Measurements from ENCODE around the gene URI1. TPM values are rescaled to one million over a fixed set of nuclear protein-coding genes. Genes with fewer than 3 reads are reported as not detected.

Gene URI1
- total RNA-seq, 1 experiment from 2014 or later = 71.0 TPM

GRCh38 chr19:30001301-30001700 is 59.3 kb downstream of the URI1 start:
- CTCF ChIA-PET = no interaction called here
- Histone ChIP-seq H3K27me3 (ENCODE audit: control insufficient read depth, insufficient read depth, low read length) (no peaks in the 10 kb centered on the region), H3K4me3 (ENCODE audit: low read depth in 2 of 2, low read length in 2 of 2) (no peak overlapping the region), H3K36me3 (ENCODE audit: control insufficient read depth, insufficient read depth, low read length) (peaks cover 8% of the 10 kb centered on the region; the same call in 1 of the 2 replicates), H3K9me3 (ENCODE audit: control insufficient read depth, insufficient read depth, low read depth, low read length) (peaks cover 34% of the 10 kb centered on the region; the same call in 1 of the 2 replicates), H3K27ac (ENCODE audit: low read length) (no peak overlapping the region), H3K4me1 (ENCODE audit: control insufficient read depth, insufficient read depth, low read length) (peaks cover 6% of the 10 kb centered on the region)
- TF ChIP-seq TCF7L2 (IDR thresholded peaks at IDR 0.05; ENCODE audit: low read depth, low read length) (no peak), SIN3A (IDR thresholded peaks at IDR 0.05; ENCODE audit: borderline replicate concordance, insufficient read depth, low read depth, low read length) (no peak), POLR2AphosphoS5 (IDR thresholded peaks at IDR 0.05; ENCODE audit: low read depth, low read length) (no peak), REST (IDR thresholded peaks at IDR 0.05; ENCODE audit: insufficient read depth in 1 of 2, low read depth in 2 of 2, low read length in 1 of 2) (no peak)
- TF ChIP-seq, protein P1, sequence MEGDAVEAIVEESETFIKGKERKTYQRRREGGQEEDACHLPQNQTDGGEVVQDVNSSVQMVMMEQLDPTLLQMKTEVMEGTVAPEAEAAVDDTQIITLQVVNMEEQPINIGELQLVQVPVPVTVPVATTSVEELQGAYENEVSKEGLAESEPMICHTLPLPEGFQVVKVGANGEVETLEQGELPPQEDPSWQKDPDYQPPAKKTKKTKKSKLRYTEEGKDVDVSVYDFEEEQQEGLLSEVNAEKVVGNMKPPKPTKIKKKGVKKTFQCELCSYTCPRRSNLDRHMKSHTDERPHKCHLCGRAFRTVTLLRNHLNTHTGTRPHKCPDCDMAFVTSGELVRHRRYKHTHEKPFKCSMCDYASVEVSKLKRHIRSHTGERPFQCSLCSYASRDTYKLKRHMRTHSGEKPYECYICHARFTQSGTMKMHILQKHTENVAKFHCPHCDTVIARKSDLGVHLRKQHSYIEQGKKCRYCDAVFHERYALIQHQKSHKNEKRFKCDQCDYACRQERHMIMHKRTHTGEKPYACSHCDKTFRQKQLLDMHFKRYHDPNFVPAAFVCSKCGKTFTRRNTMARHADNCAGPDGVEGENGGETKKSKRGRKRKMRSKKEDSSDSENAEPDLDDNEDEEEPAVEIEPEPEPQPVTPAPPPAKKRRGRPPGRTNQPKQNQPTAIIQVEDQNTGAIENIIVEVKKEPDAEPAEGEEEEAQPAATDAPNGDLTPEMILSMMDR (IDR thresholded peaks at IDR 0.05) = no peak
- POLR2A ChIA-PET = no interaction called here
- ATAC-seq = no peak
- in situ Hi-C loops (cut with HindIII; ENCODE audit: low pct_unique_long_range_greater_than_20kb, low sequenced_read_pairs) (no loop called here), intact Hi-C loops (cut with micrococcal nuclease; ENCODE audit: unreplicated experiment) (no loop called here)
- DNase-seq (ENCODE audit: low read depth, low spot score) = no peak
- BruUV-seq (replicated peaks) = no TSS peak

GRCh38 chr19:30001791-30002190 is 59.8 kb downstream of the URI1 start:
- in situ Hi-C loops (cut with HindIII; ENCODE audit: low pct_unique_long_range_greater_than_20kb, low sequenced_read_pairs) (no loop called here), intact Hi-C loops (cut with micrococcal nuclease; ENCODE audit: unreplicated experiment) (no loop called here)
- ATAC-seq (no peak), DNase-seq (ENCODE audit: low read depth, low spot score) (no peak)
- Histone ChIP-seq H3K4me3 (ENCODE audit: low read depth in 2 of 2, low read length in 2 of 2) (no peak overlapping the region), H3K36me3 (ENCODE audit: control insufficient read depth, insufficient read depth, low read length) (peaks cover 8% of the 10 kb centered on the region; the same call in 1 of the 2 replicates), H3K4me1 (ENCODE audit: control insufficient read depth, insufficient read depth, low read length) (peaks cover 6% of the 10 kb centered on the region), H3K27ac (ENCODE audit: low read length) (no peak overlapping the region), H3K9me3 (ENCODE audit: control insufficient read depth, insufficient read depth, low read depth, low read length) (peaks cover 29% of the 10 kb centered on the region; the same call in 1 of the 2 replicates), H3K27me3 (ENCODE audit: control insufficient read depth, insufficient read depth, low read length) (no peaks in the 10 kb centered on the region)
- no TSS peak for BruUV-seq (replicated peaks)
- CTCF ChIA-PET = no interaction called here
- TF ChIP-seq SIN3A (IDR thresholded peaks at IDR 0.05; ENCODE audit: borderline replicate concordance, insufficient read depth, low read depth, low read length) = no peak
- TF ChIP-seq, protein P1 (IDR thresholded peaks at IDR 0.05) = peak; percentile 17; the same call in 1 of the 2 replicates
- POLR2A ChIA-PET = no interaction called here
